H9 (cell line): ENCODE results near the gene MTFR2. TPM values are rescaled to one million over a fixed set of nuclear protein-coding genes. Genes with fewer than 3 reads are reported as not detected.

ENCODE experiments used
- DNase-seq: peaks from one replicate; pipeline ENCODE4 v3.0.0-alpha.2; 2017
- H2AFZ ChIP-seq: one replicate; pipeline ENCODE4 v1.6.1; 2013; ENCODE audit warnings: mild to moderate bottlenecking, low read length, control low read depth, moderate library complexity
- H2AK5ac ChIP-seq: 2 replicates; pipeline ENCODE4 v1.6.1; 2013; ENCODE audit warnings: low read length, control low read depth, mixed read lengths; ENCODE audit not compliant: insufficient read length
- H2BK120ac ChIP-seq: one replicate; pipeline ENCODE4 v1.6.1; 2013; ENCODE audit warnings: low read depth, mild to moderate bottlenecking, low read length, control low read depth, inconsistent platforms; ENCODE audit not compliant: poor library complexity, severe bottlenecking
- H2BK12ac ChIP-seq: 2 replicates; pipeline ENCODE4 v1.6.1; 2013; ENCODE audit warnings: low read length, control low read depth, mixed read lengths, low read depth; ENCODE audit not compliant: insufficient read length
- H2BK15ac ChIP-seq: 2 replicates; pipeline ENCODE4 v1.6.1; 2013; ENCODE audit warnings: low read depth, low read length, control low read depth
- H2BK20ac ChIP-seq: one replicate; pipeline ENCODE4 v1.6.1; 2013; ENCODE audit warnings: low read depth, mild to moderate bottlenecking, low read length, control low read depth, inconsistent platforms; ENCODE audit not compliant: poor library complexity, severe bottlenecking
- H2BK5ac ChIP-seq: 2 replicates; pipeline ENCODE4 v1.6.1; 2013; ENCODE audit warnings: low read length, control low read depth, mixed read lengths; ENCODE audit not compliant: insufficient read length
- H3K14ac ChIP-seq: 2 replicates; pipeline ENCODE4 v1.6.1; 2013; ENCODE audit warnings: low read length, control low read depth; ENCODE audit not compliant: insufficient read depth
- H3K18ac ChIP-seq: 2 replicates; pipeline ENCODE4 v1.6.1; 2013; ENCODE audit warnings: low read depth, mild to moderate bottlenecking, mixed read lengths, low read length, control low read depth; ENCODE audit not compliant: insufficient read length
- H3K23ac ChIP-seq: 2 replicates; pipeline ENCODE4 v1.6.1; 2013; ENCODE audit warnings: low read length, control low read depth, mixed read lengths, low read depth; ENCODE audit not compliant: insufficient read length
- H3K23me2 ChIP-seq: 2 replicates; pipeline ENCODE4 v1.6.1; 2013; ENCODE audit warnings: low read depth, mild to moderate bottlenecking, mixed read lengths, low read length, control low read depth; ENCODE audit not compliant: insufficient read length, poor library complexity, severe bottlenecking
- H3K27ac ChIP-seq: 2 replicates; pipeline ENCODE4 v1.5.1; 2013; ENCODE audit warnings: low read length, control low read depth, mixed read lengths, low read depth; ENCODE audit not compliant: insufficient read length
- H3K27me3 ChIP-seq: 2 replicates; pipeline ENCODE4 v1.6.1; 2013; ENCODE audit warnings: low read length, control low read depth, inconsistent platforms; ENCODE audit not compliant: insufficient read depth
- H3K4ac ChIP-seq: 2 replicates; pipeline ENCODE4 v1.6.1; 2013; ENCODE audit warnings: low read depth, mild to moderate bottlenecking, control low read depth, inconsistent platforms, low read length, moderate library complexity
- H3K4me1 ChIP-seq: 2 replicates; pipeline ENCODE4 v1.6.1; 2013; ENCODE audit warnings: low read length, control low read depth, inconsistent platforms; ENCODE audit not compliant: insufficient read depth
- H3K4me2 ChIP-seq: 2 replicates; pipeline ENCODE4 v1.6.1; 2013; ENCODE audit warnings: low read length, control low read depth, mixed read lengths; ENCODE audit not compliant: insufficient read length, insufficient read depth
- H3K56ac ChIP-seq: 2 replicates; pipeline ENCODE4 v1.6.1; 2013; ENCODE audit warnings: low read depth, mild to moderate bottlenecking, mixed read lengths, low read length, control low read depth; ENCODE audit not compliant: insufficient read length
- H3K79me1 ChIP-seq: 2 replicates; pipeline ENCODE4 v1.6.1; 2013; ENCODE audit warnings: low read depth, mild to moderate bottlenecking, moderate library complexity, low read length, control low read depth, inconsistent platforms; ENCODE audit not compliant: insufficient read depth, poor library complexity, severe bottlenecking
- H3K79me2 ChIP-seq: 2 replicates; pipeline ENCODE4 v1.6.1; 2013; ENCODE audit warnings: low read length, control low read depth, inconsistent platforms; ENCODE audit not compliant: insufficient read depth
- H3K9ac ChIP-seq: 2 replicates; pipeline ENCODE4 v1.6.1; 2013; ENCODE audit warnings: low read length, control low read depth, mixed read lengths; ENCODE audit not compliant: insufficient read length; ENCODE audit errors: extremely low read depth
- H3K9me3 ChIP-seq: one replicate; pipeline ENCODE4 v1.6.1; 2013; ENCODE audit warnings: low read depth, low read length, inconsistent platforms; ENCODE audit not compliant: control insufficient read depth
- H3T11ph ChIP-seq: one replicate; pipeline ENCODE4 v1.6.1; 2013; ENCODE audit warnings: mild to moderate bottlenecking, low read length, control low read depth, inconsistent platforms
- H4K20me1 ChIP-seq: one replicate; pipeline ENCODE4 v1.6.1; 2013; ENCODE audit not compliant: control insufficient read depth, insufficient read length, insufficient read depth
- H4K5ac ChIP-seq: 2 replicates; pipeline ENCODE4 v1.6.1; 2013; ENCODE audit warnings: low read depth, mild to moderate bottlenecking, mixed read lengths, low read length, control low read depth; ENCODE audit not compliant: insufficient read length
- H4K8ac ChIP-seq: replicated peaks from 2 replicates; pipeline ENCODE4 v1.6.1; 2013; ENCODE audit warnings: low read length, control low read depth, mixed read lengths, low read depth; ENCODE audit not compliant: insufficient read length
- H4K91ac ChIP-seq: 2 replicates; pipeline ENCODE4 v1.6.1; 2013; ENCODE audit warnings: low read depth, mild to moderate bottlenecking, moderate library complexity, mixed read lengths, low read length, control low read depth; ENCODE audit not compliant: insufficient read length
- H3K27ac Mint-ChIP-seq, 3 experiments: 2 replicates in 2 of 3; 3 replicates in 1 of 3; pipeline ENCODE4 v1.8.0; 2020 to 2021; ENCODE audit warnings: mixed read lengths in 3 of 3, mild to moderate bottlenecking in 1 of 3, moderate library complexity in 1 of 3
- H3K27me3 Mint-ChIP-seq: 2 replicates; pipeline ENCODE4 v1.8.0; 2021; ENCODE audit warnings: low read depth, mild to moderate bottlenecking, moderate library complexity, mixed read lengths
- H3K36me3 Mint-ChIP-seq, 3 experiments: 2 replicates in 2 of 3; 3 replicates in 1 of 3; pipeline ENCODE4 v1.8.0; 2020 to 2021; ENCODE audit warnings: low read depth in 3 of 3, mixed read lengths in 3 of 3; ENCODE audit not compliant: insufficient read depth in 1 of 3
- H3K4me1 Mint-ChIP-seq, 2 experiments: 2 replicates each; pipeline ENCODE4 v1.8.0; 2020; ENCODE audit warnings: mixed read lengths in 2 of 2
- H3K4me3 Mint-ChIP-seq, 2 experiments: 2 replicates in 1 of 2; 3 replicates in 1 of 2; pipeline ENCODE4 v1.8.0; 2020 to 2021; ENCODE audit warnings: mild to moderate bottlenecking in 2 of 2, mixed read lengths in 2 of 2, moderate library complexity in 1 of 2
- H3K9me3 Mint-ChIP-seq, 2 experiments: 2 replicates in 1 of 2; 3 replicates in 1 of 2; pipeline ENCODE4 v1.8.0; 2020; ENCODE audit warnings: mild to moderate bottlenecking in 2 of 2, mixed read lengths in 2 of 2, moderate library complexity in 1 of 2
- CTCF ChIP-seq: fragments of 200-600 bp; sonication (generic); conservative IDR thresholded peaks from 3 replicates; pipeline ENCODE4 v1.8.0; 2021; ENCODE audit warnings: antibody characterized with exemption, mild to moderate bottlenecking
- WGBS: extraction: QIAGEN DNeasy Blood & Tissue Kit; methylation state at CpG from one replicate; pipeline ENCODE4 v1.1.7; 2013; ENCODE audit warnings: missing lambda C conversion rate, low lambda C conversion rate, mixed read lengths; ENCODE audit not compliant: insufficient read length; ENCODE audit errors: extremely low coverage; 5-methylcytosine and 5-hydroxymethylcytosine counted together
- total RNA-seq: library from RNA; stranded (reverse); gene quantifications from 2 replicates; pipeline ENCODE4 v1.2.1, GENCODE V29; 2021

Gene MTFR2
- total RNA-seq, 1 experiment from 2014 or later: 11.8 TPM

GRCh38 chr6:136230219-136230853 lies 19.8 kb downstream of the MTFR2 start:
- Histone ChIP-seq H3K9ac (no peak overlapping the region), H3K14ac (no peak overlapping the region), H2BK120ac (no peak overlapping the region), H3K79me1 (no peaks in the 10 kb centered on the region), H3K9me3 (no peaks in the 10 kb centered on the region), H4K20me1 (no peaks in the 10 kb centered on the region), H3K56ac (no peak overlapping the region), H3K4me1 (no peaks in the 10 kb centered on the region), H4K8ac (no peak overlapping the region), H2BK15ac (no peak overlapping the region), H2BK5ac (no peak overlapping the region), H3K79me2 (no peaks in the 10 kb centered on the region), H4K5ac (no peak overlapping the region), H3K4me2 (no peak overlapping the region), H2BK12ac (no peak overlapping the region), H3T11ph (no peak overlapping the region), H3K23ac (no peak overlapping the region), H4K91ac (no peak overlapping the region), H2BK20ac (no peak overlapping the region), H3K18ac (no peak overlapping the region), H3K23me2 (no peaks in the 10 kb centered on the region), H2AFZ (no peak overlapping the region), H3K27me3 (no peaks in the 10 kb centered on the region), H3K4ac (no peak overlapping the region), H3K27ac (no peak overlapping the region), H2AK5ac (no peak overlapping the region)
- no peak for DNase-seq
- H3K4me3 Mint-ChIP-seq: no peak overlapping the region
- TF ChIP-seq CTCF: no peak
- H3K27ac Mint-ChIP-seq: no peak overlapping the region
- H3K27me3 Mint-ChIP-seq: no peaks in the 10 kb centered on the region
- peaks cover 0 to 17% (median 7%) of the 10 kb centered on the region in 3 experiments; a peak in 3 of 7 replicates for H3K36me3 Mint-ChIP-seq
- no CpG with 5 or more reads among the region's 2 CpGs for WGBS
- H3K4me1 Mint-ChIP-seq: no peaks in the 10 kb centered on the region
- no peaks in the 10 kb centered on the region for H3K9me3 Mint-ChIP-seq
